GM21825 (cell line): ENCODE results near the gene TRIM49D1.
"Not testable (repeated sequence)": the region's sequence is repeated elsewhere in the genome, so short reads cannot be mapped to it uniquely, and the experiment has no call there.

Experiments used
- ATAC-seq: cut with Tn5 transposase; IDR thresholded peaks from one replicate; pipeline ENCODE4 v1.9.1; 2021; ENCODE audit warnings: mild to moderate bottlenecking, moderate library complexity; ENCODE audit not compliant: unreplicated experiment

The TRIM49D1 gene

GRCh38 chr11:89922195-89922660 is at the start of gene TRIM49D1:
Gene TRIM49D1, minus strand, starts transcription at chr11:89922245. Its CDS starts 4,535 bp downstream, at chr11:89917710.
- ATAC-seq, result no peak

GRCh38 chr11:89965737-89966136 is 43.7 kb upstream of the TRIM49D1 start, which contains the start of gene TRIM64:
Gene TRIM64, plus strand, starts transcription at chr11:89966037. Its CDS starts 2,467 bp downstream, at chr11:89968504.
- not testable (repeated sequence) for ATAC-seq

GRCh38 chr11:89960833-89961232 is 38.8 kb upstream of the TRIM49D1 start:
- not testable (repeated sequence) for ATAC-seq

GRCh38 chr11:89923764-89924163 is 1.7 kb upstream of the TRIM49D1 start, which contains the start of gene TRIM49D2:
Gene TRIM49D2, plus strand, starts transcription at chr11:89924064. Its CDS starts 2,698 bp downstream, at chr11:89926762.
- not testable (repeated sequence) for ATAC-seq

- not testable (repeated sequence) for ATAC-seq
Observed at GRCh38 chr11:89900809-89901208, 21.2 kb downstream of the TRIM49D1 start.

GRCh38 chr11:89893245-89893644 is 28.8 kb downstream of the TRIM49D1 start:
- ATAC-seq, result not testable (repeated sequence)

- not testable (repeated sequence) for ATAC-seq
Observed at GRCh38 chr11:89877511-89877910, 44.5 kb downstream of the TRIM49D1 start.

GRCh38 chr11:89872588-89872987 is 49.5 kb downstream of the TRIM49D1 start:
- ATAC-seq, result not testable (repeated sequence)

GRCh38 chr11:89865223-89865622 is 56.8 kb downstream of the TRIM49D1 start:
- not testable (repeated sequence) for ATAC-seq

- not testable (repeated sequence) for ATAC-seq
Observed at GRCh38 chr11:89863906-89864704, 57.9 kb downstream of the TRIM49D1 start.
